ENCODE results near the gene CLIP2. TPM values are rescaled to one million over a fixed set of nuclear protein-coding genes. Genes with fewer than 3 reads are reported as not detected.

The CLIP2 gene
- total RNA-seq, 1 donor from 2014 or later = 24.3 TPM

- H3K27me3 ChIP-seq = no peaks in the 10 kb centered on the region
- no peaks in the 10 kb centered on the region for H3K9me3 ChIP-seq
- no peak for TF ChIP-seq CTCF (IDR thresholded peaks at IDR 0.05)
- DNase-seq (no peak), ATAC-seq (no peak)
- intact Hi-C loops (cut with DNase I) = loop anchor here (10.0 kb wide), 1 partner anchor 540 kb away; the partner anchor contains the start of gene TMEM270
- H3K4me1 ChIP-seq = no peaks in the 10 kb centered on the region
- H3K27ac ChIP-seq = no peak overlapping the region
- H3K4me3 ChIP-seq = no peak overlapping the region
- H3K36me3 ChIP-seq = peaks cover 9% of the 10 kb centered on the region
Measured at GRCh38 chr7:74404388-74404700, 115.1 kb downstream of the CLIP2 start.

- intact Hi-C loops (cut with DNase I) = loop anchor here (10.0 kb wide), 1 partner anchor 540 kb away; the partner anchor contains the start of gene TMEM270
- no peak for DNase-seq
- ATAC-seq = no peak
Measured at GRCh38 chr7:74404741-74405140, 115.5 kb downstream of the CLIP2 start.

GRCh38 chr7:74405191-74405898 lies 116.1 kb downstream of the CLIP2 start:
- ATAC-seq (no peak), DNase-seq (no peak)
- peak; percentile 32 for TF ChIP-seq CTCF (IDR thresholded peaks at IDR 0.05)
- Histone ChIP-seq H3K4me3 (no peak overlapping the region), H3K9me3 (no peaks in the 10 kb centered on the region), H3K27ac (no peak overlapping the region), H3K36me3 (peaks cover 9% of the 10 kb centered on the region), H3K27me3 (no peaks in the 10 kb centered on the region), H3K4me1 (no peaks in the 10 kb centered on the region)
- intact Hi-C loops (cut with DNase I) = loop anchor here (10.0 kb wide), 1 partner anchor 541 kb away; the partner anchor contains the start of gene TMEM270

More at GRCh38 chr7:74404741-74405140, 115.5 kb downstream of the CLIP2 start:
- no peak overlapping the region for H3K4me3 ChIP-seq
- TF ChIP-seq CTCF (IDR thresholded peaks at IDR 0.05) = no peak
- no peaks in the 10 kb centered on the region for H3K9me3 ChIP-seq
- no peak overlapping the region for H3K27ac ChIP-seq
- no peaks in the 10 kb centered on the region for H3K27me3 ChIP-seq
- H3K36me3 ChIP-seq = peaks cover 9% of the 10 kb centered on the region
- H3K4me1 ChIP-seq = no peaks in the 10 kb centered on the region

GRCh38 chr7:74405899-74406512 lies 116.8 kb downstream of the CLIP2 start:
- Histone ChIP-seq H3K4me1 (no peaks in the 10 kb centered on the region), H3K4me3 (no peak overlapping the region), H3K27me3 (no peaks in the 10 kb centered on the region), H3K27ac (no peak overlapping the region), H3K36me3 (peaks cover 9% of the 10 kb centered on the region), H3K9me3 (no peaks in the 10 kb centered on the region)
- intact Hi-C loops (cut with DNase I) = loop anchor here (10.0 kb wide), 1 partner anchor 541 kb away; the partner anchor contains the start of gene TMEM270
- TF ChIP-seq CTCF (IDR thresholded peaks at IDR 0.05) = no peak
- DNase-seq (no peak), ATAC-seq (no peak)

GRCh38 chr7:74407958-74408357 lies 118.8 kb downstream of the CLIP2 start:
- intact Hi-C loops (cut with DNase I) = loop anchor here (10.0 kb wide), 1 partner anchor 543 kb away; the partner anchor contains the start of gene TMEM270
- no peaks in the 10 kb centered on the region for H3K9me3 ChIP-seq
- no peak for TF ChIP-seq CTCF (IDR thresholded peaks at IDR 0.05)
- H3K36me3 ChIP-seq = peaks cover 9% of the 10 kb centered on the region
- no peaks in the 10 kb centered on the region for H3K27me3 ChIP-seq
- H3K27ac ChIP-seq = no peak overlapping the region
- no peak overlapping the region for H3K4me3 ChIP-seq
- ATAC-seq = no peak
- no peak for DNase-seq
- H3K4me1 ChIP-seq = no peaks in the 10 kb centered on the region
